ENCODE results near the gene RBM47. TPM values are rescaled to one million over a fixed set of nuclear protein-coding genes. Genes with fewer than 3 reads are reported as not detected.

RBM47 gene
- total and polyA plus RNA-seq, 2 of the 4 experiments (the other 2 are of a cell fraction) = 0.44 to 1.1 TPM

DNA sequence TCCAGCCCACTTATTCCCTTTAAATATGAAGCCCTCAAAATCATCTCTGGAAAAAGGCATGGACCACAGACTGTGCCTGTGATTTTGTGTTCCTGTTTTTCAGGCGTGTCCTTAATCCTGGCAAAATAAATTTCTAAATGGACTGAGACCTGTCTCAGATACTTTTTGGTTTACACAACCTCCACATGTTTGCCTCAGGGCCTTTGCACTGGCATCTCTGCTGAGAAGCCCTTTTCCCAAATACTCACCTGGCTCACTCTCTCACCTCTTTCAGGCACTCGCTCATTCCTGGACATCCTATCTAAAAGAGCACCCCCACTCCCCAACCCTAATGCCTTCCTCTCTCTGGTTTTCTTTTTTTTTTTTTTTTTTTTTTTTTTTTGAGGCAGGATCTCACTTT is 254.0 kb downstream of the RBM47 start (continued):
- TF ChIP-seq USF2 (IDR thresholded peaks at IDR 0.05; ENCODE audit: low read depth, low read length) (no peak), POLR2A (IDR thresholded peaks at IDR 0.05; ENCODE audit: low read depth, low read length) (no peak), MXI1 (IDR thresholded peaks at IDR 0.05; ENCODE audit: borderline replicate concordance, low read depth, low read length) (no peak)

DNA sequence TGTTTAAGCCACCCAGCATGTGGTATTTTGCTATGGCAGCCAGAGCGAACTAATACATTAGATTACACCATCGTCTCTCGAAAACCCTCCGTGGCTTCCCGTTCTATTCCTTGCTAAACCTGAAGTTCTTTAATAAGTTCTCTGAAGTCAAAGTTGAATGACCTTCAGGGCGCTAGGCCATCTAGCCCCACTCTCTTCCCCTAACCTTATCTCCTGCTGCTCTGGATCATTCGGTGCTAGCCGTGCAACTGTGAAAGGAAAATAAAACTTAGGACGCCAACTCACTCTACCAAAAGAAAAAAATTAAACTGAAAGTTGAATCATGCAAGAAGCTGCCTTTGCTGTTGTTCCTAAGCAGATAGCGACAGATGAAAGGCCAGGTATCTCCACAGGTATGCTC is 254.6 kb downstream of the RBM47 start:
- Histone ChIP-seq H2AK5ac (ENCODE audit: low read depth, low read length) (no peak overlapping the region), H3K4me1 (ENCODE audit: control insufficient read depth, insufficient read depth, low read length) (no peaks in the 10 kb centered on the region), H3K27ac (ENCODE audit: insufficient read depth, low read length) (no peak overlapping the region), H3K4ac (ENCODE audit: low read depth, low read length) (no peak overlapping the region), H3K4me2 (ENCODE audit: low read depth, low read length) (no peak overlapping the region), H3K18ac (ENCODE audit: low read depth, low read length) (no peak overlapping the region), H4K91ac (ENCODE audit: insufficient read depth, low read depth, low read length) (no peak overlapping the region), H3K9me1 (ENCODE audit: insufficient read depth, low read length) (0 out of 2 replicates have a peak, but pooled peaks cover 3% of the 10 kb centered on the region), H2BK120ac (ENCODE audit: low read depth, low read length) (no peak overlapping the region), H3K9me3 (ENCODE audit: control insufficient read depth, insufficient read depth, low read length) (no peaks in the 10 kb centered on the region), H3K4me3 (ENCODE audit: insufficient read depth, low read depth, low read length) (no peak overlapping the region), H3K27me3 (ENCODE audit: control insufficient read depth, insufficient read depth, low read length) (peaks cover 4% of the 10 kb centered on the region), H4K20me1 (ENCODE audit: insufficient read depth, low read length) (no peaks in the 10 kb centered on the region), H3K36me3 (ENCODE audit: control insufficient read depth, insufficient read depth, low read length) (no peaks in the 10 kb centered on the region), H2AFZ (replicated peaks; ENCODE audit: low read length, poor library complexity) (no peak overlapping the region), H2BK15ac (ENCODE audit: low read depth, low read length) (no peak overlapping the region), H3K9ac (ENCODE audit: low read depth, low read length) (no peak overlapping the region), H2BK5ac (ENCODE audit: low read depth, low read length, poor library complexity, severe bottlenecking) (no peak overlapping the region), H4K5ac (ENCODE audit: low read depth, low read length) (no peak overlapping the region), H2AK9ac (replicated peaks; ENCODE audit: low read depth, low read length, poor library complexity) (no peak overlapping the region), H3K56ac (ENCODE audit: extremely low read depth, insufficient read depth, low read length) (no peak overlapping the region), H2BK20ac (ENCODE audit: low read depth, low read length) (no peak overlapping the region), H3K79me1 (ENCODE audit: low read depth in 1 of 2, low read length in 2 of 2) (no peaks in the 10 kb centered on the region), H4K8ac (ENCODE audit: low read depth in 2 of 2, low read length in 2 of 2) (no peak overlapping the region), H3K14ac (replicated peaks; ENCODE audit: low read depth, low read length) (no peak overlapping the region), H3K23ac (ENCODE audit: low read depth, low read length) (no peak overlapping the region)
- 77% methylated on average over 6 of the region's 10 CpGs; no CpG with 5 or more reads in 1 of the 2 experiments for WGBS, 2 experiments (ENCODE audit: extremely low coverage in 2 of 2, insufficient read length in 1 of 2)
- TF ChIP-seq, protein P1, sequence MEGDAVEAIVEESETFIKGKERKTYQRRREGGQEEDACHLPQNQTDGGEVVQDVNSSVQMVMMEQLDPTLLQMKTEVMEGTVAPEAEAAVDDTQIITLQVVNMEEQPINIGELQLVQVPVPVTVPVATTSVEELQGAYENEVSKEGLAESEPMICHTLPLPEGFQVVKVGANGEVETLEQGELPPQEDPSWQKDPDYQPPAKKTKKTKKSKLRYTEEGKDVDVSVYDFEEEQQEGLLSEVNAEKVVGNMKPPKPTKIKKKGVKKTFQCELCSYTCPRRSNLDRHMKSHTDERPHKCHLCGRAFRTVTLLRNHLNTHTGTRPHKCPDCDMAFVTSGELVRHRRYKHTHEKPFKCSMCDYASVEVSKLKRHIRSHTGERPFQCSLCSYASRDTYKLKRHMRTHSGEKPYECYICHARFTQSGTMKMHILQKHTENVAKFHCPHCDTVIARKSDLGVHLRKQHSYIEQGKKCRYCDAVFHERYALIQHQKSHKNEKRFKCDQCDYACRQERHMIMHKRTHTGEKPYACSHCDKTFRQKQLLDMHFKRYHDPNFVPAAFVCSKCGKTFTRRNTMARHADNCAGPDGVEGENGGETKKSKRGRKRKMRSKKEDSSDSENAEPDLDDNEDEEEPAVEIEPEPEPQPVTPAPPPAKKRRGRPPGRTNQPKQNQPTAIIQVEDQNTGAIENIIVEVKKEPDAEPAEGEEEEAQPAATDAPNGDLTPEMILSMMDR (conservative IDR thresholded peaks at IDR 0.05; ENCODE audit: low read depth, low read length) = no peak
- no peak for TF ChIP-seq SMC3 (IDR thresholded peaks at IDR 0.05; ENCODE audit: low read depth, low read length)
- CTCF ChIA-PET = no interaction called here
- ATAC-seq (ENCODE audit: low read depth) = no peak
- in situ Hi-C loops (cut with MboI; ENCODE audit: low sequenced_read_pairs) (no loop called here), dilution Hi-C loops (cut with HindIII; ENCODE audit: low sequenced_read_pairs, unreplicated experiment) (no loop called here), intact Hi-C loops (cut with micrococcal nuclease) (no loop called here)
- no peak for DNase-seq
- POLR2A ChIA-PET (ENCODE audit: unreplicated experiment) = no interaction called here
- no TSS peak for BruUV-seq (replicated peaks)
